Naive B cell (primary cell): Measurements from ENCODE around the gene CATSPERD. TPM values are rescaled to one million over a fixed set of nuclear protein-coding genes. Genes with fewer than 3 reads are reported as not detected.
"Not testable (repeated sequence)": the region's sequence is repeated elsewhere in the genome, so short reads cannot be mapped to it uniquely, and the experiment has no call there.

Source experiments
- ATAC-seq, 2 donors: fragments of 150-1000 bp; cut with Tn5 transposase; 2 replicates each; pipeline ENCODE4 v1.10.0; 2021; ENCODE audit warnings: low read depth in 2 of 2, mild to moderate bottlenecking in 2 of 2, moderate library complexity in 2 of 2
- DNase-seq: peaks from one replicate; pipeline ENCODE4 v3.0.0; 2022
- H3K27ac Mint-ChIP-seq, 6 donors: one replicate each; pipeline ENCODE4 v1.8.0; 2020 to 2022; ENCODE audit warnings: mild to moderate bottlenecking in 6 of 6, mixed read lengths in 6 of 6, moderate library complexity in 5 of 6, inconsistent platforms in 2 of 6
- H3K27me3 Mint-ChIP-seq, 3 donors: one replicate each; pipeline ENCODE4 v1.8.0; 2021 to 2022; ENCODE audit warnings: mixed read lengths in 3 of 3, mild to moderate bottlenecking in 1 of 3
- H3K36me3 Mint-ChIP-seq, 2 donors: one replicate each; pipeline ENCODE4 v1.8.0; 2020 to 2022; ENCODE audit warnings: mixed read lengths in 2 of 2, inconsistent platforms in 1 of 2, mild to moderate bottlenecking in 1 of 2
- H3K4me1 Mint-ChIP-seq, 3 donors: one replicate each; pipeline ENCODE4 v1.8.0; 2020 to 2022; ENCODE audit warnings: mixed read lengths in 3 of 3, inconsistent platforms in 1 of 3, mild to moderate bottlenecking in 1 of 3, moderate library complexity in 1 of 3
- H3K4me3 Mint-ChIP-seq, 8 donors: one replicate each; pipeline ENCODE4 v1.8.0; 2020 to 2022; ENCODE audit warnings: mild to moderate bottlenecking in 8 of 8, mixed read lengths in 8 of 8, moderate library complexity in 8 of 8, inconsistent platforms in 2 of 8
- H3K9me3 Mint-ChIP-seq, 7 donors: one replicate each; pipeline ENCODE4 v1.8.0; 2020 to 2022; ENCODE audit warnings: mixed read lengths in 7 of 7, mild to moderate bottlenecking in 5 of 7, inconsistent platforms in 2 of 7, moderate library complexity in 1 of 7
- polyA plus RNA-seq, 6 donors: library from polyadenylated mRNA; unstranded; fragments of 300-500 nt; fragmentation: Illumina TruSeq; gene quantifications; one replicate each; pipeline ENCODE4 v1.2.3, GENCODE V29; 2021; ENCODE audit warnings: low read depth in 6 of 6

CATSPERD gene
- polyA plus RNA-seq, 6 donors from 2014 or later, result not detected

DNA sequence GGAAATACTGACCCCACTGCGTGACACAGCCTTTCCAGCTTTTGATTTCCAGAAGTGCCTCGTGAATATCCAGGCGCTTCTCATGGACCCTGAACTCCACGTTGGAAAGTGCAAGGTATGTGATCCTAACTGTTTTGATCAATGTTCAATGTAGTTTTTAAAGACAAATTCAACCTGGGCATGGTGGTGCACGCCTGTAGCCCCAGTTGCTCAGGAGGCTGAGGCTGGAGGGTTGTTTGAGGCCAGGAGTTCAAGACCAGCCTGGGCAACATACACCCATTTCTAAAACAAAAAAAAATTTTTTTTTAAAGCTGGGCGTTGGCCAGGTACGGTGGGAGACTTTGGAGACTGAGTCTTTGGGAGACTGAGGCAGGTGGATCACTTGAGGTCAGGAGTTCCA lies 31.3 kb downstream of the CATSPERD start:
- Mint-ChIP-seq H3K36me3 (no peaks in the 10 kb centered on the region), H3K27me3 (peaks cover 0 to 11% (median 4%) of the 10 kb centered on the region in 3 donors), H3K9me3 (no peaks in the 10 kb centered on the region), H3K4me1 (no peaks in the 10 kb centered on the region), H3K27ac (no peak overlapping the region), H3K4me3 (no peak overlapping the region)
- DNase-seq, result no peak
- no peak for ATAC-seq

GRCh38 chr19:5753743-5754142 lies 33.3 kb downstream of the CATSPERD start:
- DNase-seq (no peak), ATAC-seq (no peak)
- H3K4me1 Mint-ChIP-seq, result no peaks in the 10 kb centered on the region
- peak overlapping the region in 1 of 8 donors; percentile 53 for H3K4me3 Mint-ChIP-seq
- no peaks in the 10 kb centered on the region for H3K36me3 Mint-ChIP-seq
- no peaks in the 10 kb centered on the region for H3K9me3 Mint-ChIP-seq
- no peak overlapping the region for H3K27ac Mint-ChIP-seq
- peaks cover 0 to 17% (median 4%) of the 10 kb centered on the region in 3 donors for H3K27me3 Mint-ChIP-seq

DNA sequence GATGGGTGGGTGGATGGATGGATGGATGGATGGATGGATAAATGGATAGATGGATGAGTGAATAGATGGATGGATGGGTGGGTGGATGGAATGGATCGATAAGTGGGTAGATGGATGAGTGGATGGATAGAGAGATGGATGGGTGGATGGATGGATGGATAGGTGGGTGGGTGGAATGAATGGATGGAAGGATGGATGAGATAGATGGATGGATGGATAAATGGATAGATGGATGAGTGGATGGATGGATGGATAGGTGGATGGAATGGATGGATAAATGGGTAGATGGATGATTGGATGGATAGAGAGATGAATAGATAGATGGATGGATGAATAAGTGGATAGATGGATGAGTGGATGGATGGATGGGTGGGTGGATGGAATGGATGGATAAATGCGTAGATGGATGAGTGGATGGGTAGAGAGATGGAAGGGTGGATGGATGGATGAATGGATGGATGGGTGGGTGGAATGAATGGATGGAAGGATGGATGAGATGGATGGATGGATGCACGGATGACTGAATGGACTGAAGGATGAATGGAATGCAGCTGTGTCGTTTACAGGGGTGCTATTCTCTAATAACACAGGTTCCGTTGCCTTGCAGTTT lies 42.3 kb downstream of the CATSPERD start:
- Mint-ChIP-seq H3K4me1 (no peaks in the 10 kb centered on the region), H3K9me3 (peaks cover 0 to 9% (median 1%) of the 10 kb centered on the region in 7 donors), H3K27me3 (peaks cover 0 to 11% (median 5%) of the 10 kb centered on the region in 3 donors), H3K36me3 (peaks cover 0 to 11% of the 10 kb centered on the region in 2 donors), H3K4me3 (no peak overlapping the region), H3K27ac (no peak overlapping the region)
- no peak for DNase-seq
- ATAC-seq, result no peak

DNA sequence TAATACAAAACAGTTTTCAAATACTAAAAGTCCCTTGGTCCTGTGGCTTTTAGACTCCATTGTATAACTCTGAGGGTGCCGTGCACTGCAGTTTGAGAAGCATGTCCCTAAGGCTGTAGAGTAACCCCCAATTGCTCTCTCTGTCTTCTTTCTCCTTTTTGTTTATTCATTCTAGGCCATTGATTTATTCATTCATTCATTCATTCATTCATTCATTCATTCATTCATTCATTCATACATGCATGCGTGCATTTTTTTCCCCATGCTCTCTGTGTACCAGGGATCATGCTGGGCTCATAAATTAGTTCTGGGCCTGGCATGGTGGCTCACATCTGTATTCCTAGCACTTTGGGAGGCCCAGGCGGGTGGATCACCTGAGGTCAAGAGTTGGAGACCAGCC lies 44.8 kb downstream of the CATSPERD start:
- peaks cover 0 to 4% (median 0%) of the 10 kb centered on the region in 3 donors for H3K4me1 Mint-ChIP-seq
- H3K9me3 Mint-ChIP-seq, result peaks cover 0 to 9% (median 1%) of the 10 kb centered on the region in 7 donors
- H3K27ac Mint-ChIP-seq, result no peak overlapping the region
- H3K36me3 Mint-ChIP-seq, result peaks cover 0 to 11% of the 10 kb centered on the region in 2 donors
- H3K4me3 Mint-ChIP-seq, result peak overlapping the region in 2 of 8 donors; percentile 17 to 72
- peaks cover 0 to 11% (median 0%) of the 10 kb centered on the region in 3 donors for H3K27me3 Mint-ChIP-seq
- no peak for DNase-seq
- ATAC-seq, result no peak

- DNase-seq (no peak), ATAC-seq (no peak)
- Mint-ChIP-seq H3K4me3 (no peak overlapping the region), H3K9me3 (peaks cover 0 to under 1% (median 0%) of the 10 kb centered on the region in 7 donors), H3K27me3 (peaks cover 0 to 7% (median 6%) of the 10 kb centered on the region in 3 donors), H3K4me1 (peaks cover 0 to 6% (median 0%) of the 10 kb centered on the region in 3 donors), H3K36me3 (peaks cover 0 to 1% of the 10 kb centered on the region in 2 donors), H3K27ac (no peak overlapping the region)
Measured at GRCh38 chr19:5767949-5768348, 47.5 kb downstream of the CATSPERD start.

DNA sequence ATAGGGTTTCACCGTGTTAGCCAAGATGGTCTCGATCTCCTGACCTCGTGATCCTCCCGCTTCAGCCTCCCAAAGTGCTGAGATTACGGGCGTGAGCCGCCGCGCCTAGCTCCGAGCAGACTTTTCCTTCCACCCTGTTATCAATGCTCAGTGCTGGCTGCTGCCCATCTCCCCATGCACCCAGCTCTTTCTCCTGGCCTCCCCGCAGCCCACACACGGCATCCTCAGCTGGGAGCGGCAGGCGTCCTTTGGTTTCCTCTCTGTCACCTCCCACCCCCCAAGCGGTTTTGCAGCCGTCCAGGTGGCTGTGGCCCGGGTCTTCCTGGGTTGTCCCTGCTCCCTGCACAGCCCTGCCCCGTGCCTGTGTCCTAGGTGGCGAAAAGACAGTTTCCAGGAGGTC lies 52.0 kb downstream of the CATSPERD start:
- peaks cover 0 to 6% (median 0%) of the 10 kb centered on the region in 3 donors for H3K4me1 Mint-ChIP-seq
- no peak overlapping the region for H3K27ac Mint-ChIP-seq
- no peaks in the 10 kb centered on the region for H3K9me3 Mint-ChIP-seq
- no peaks in the 10 kb centered on the region for H3K36me3 Mint-ChIP-seq
- H3K27me3 Mint-ChIP-seq, result peaks cover 0 to 18% (median 5%) of the 10 kb centered on the region in 3 donors
- ATAC-seq (no peak), DNase-seq (no peak)
- H3K4me3 Mint-ChIP-seq, result no peak overlapping the region

DNA sequence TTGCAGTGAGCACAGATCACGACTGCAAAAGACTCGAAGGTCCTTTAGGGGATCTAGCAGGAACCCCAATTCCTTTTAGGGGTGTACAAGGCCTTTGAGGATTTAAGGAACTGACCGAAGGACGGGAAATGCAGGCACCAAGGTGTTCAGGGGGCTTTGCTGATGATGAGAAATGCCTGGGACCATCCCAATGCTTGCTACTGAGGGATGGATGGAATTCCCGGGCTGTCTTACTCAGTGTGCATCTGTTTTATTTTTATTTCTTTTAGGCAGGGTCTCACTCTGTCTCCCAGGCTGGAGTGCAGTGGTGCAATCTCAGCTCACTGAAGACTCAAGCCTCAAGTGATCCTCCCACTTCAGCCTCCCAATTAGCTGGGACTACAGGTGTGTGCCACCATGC lies 52.8 kb downstream of the CATSPERD start:
- Mint-ChIP-seq H3K27me3 (peaks cover 0 to 18% (median 5%) of the 10 kb centered on the region in 3 donors), H3K27ac (no peak overlapping the region), H3K36me3 (no peaks in the 10 kb centered on the region), H3K4me1 (peaks cover 0 to 2% (median 0%) of the 10 kb centered on the region in 3 donors), H3K4me3 (no peak overlapping the region), H3K9me3 (no peaks in the 10 kb centered on the region)
- DNase-seq, result no peak
- no peak for ATAC-seq

DNA sequence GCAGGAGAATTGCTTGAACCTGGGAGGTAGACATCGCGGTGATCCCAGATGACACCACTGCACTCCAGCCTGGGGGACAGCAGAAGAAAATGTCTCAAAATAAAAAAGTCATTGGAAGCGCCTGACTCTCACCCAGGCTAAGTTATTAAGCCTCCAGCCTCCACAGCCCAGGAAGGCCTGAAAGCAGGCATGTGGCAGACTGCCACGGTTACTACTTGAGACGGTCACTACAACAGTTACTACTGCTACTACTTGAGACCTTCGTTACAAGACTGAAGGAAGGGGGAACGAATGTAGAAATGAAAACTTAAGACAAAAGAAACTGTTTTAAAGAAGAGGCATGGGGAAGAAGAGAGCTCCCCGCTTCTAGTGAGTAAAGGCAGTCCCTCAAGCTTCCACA lies 54.5 kb downstream of the CATSPERD start:
- no peak for ATAC-seq
- Mint-ChIP-seq H3K4me1 (peaks cover 0 to 2% (median 0%) of the 10 kb centered on the region in 3 donors), H3K9me3 (no peaks in the 10 kb centered on the region), H3K4me3 (no peak overlapping the region), H3K27ac (no peak overlapping the region), H3K36me3 (no peaks in the 10 kb centered on the region), H3K27me3 (peaks cover 0 to 18% (median 5%) of the 10 kb centered on the region in 3 donors)
- no peak for DNase-seq

DNA sequence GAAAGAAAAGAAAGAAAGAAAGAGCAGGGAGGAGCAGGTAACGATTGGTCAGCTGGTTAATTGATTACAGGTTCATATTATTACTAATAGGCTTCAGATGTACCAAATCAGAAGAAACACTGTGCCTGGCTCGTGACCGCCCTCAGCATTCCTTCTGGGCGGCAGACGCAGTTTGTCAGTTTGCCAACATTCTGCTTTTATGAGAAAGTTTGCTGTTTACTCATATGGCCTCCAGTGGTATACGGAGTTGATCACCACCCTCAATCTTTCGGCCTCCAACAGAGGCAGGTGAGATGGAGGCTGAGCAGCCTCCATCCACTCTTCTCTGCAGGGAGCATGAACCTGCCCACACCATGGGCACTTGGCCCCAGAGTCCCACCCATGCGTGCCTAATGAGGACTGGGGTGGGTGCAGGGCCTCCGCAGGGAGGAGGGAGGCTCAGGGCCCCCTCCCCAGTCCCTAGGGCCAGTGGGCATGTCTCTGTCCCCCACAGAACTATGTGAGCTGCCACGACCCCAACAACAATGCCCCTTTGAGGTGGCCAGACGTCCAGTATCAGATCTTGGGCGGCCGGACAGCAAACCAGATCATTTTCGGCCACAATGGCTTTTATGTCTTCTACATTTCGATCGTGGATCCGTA lies 55.4 kb downstream of the CATSPERD start:
- Mint-ChIP-seq H3K4me3 (no peak overlapping the region), H3K27ac (no peak overlapping the region), H3K4me1 (peaks cover 0 to 2% (median 0%) of the 10 kb centered on the region in 3 donors), H3K36me3 (no peaks in the 10 kb centered on the region), H3K9me3 (no peaks in the 10 kb centered on the region), H3K27me3 (peaks cover 0 to 18% (median 5%) of the 10 kb centered on the region in 3 donors)
- ATAC-seq (no peak), DNase-seq (no peak)

- no peak for ATAC-seq
- Mint-ChIP-seq H3K4me3 (no peak overlapping the region), H3K9me3 (no peaks in the 10 kb centered on the region), H3K27me3 (peaks cover 0 to 8% (median 0%) of the 10 kb centered on the region in 3 donors), H3K4me1 (no peaks in the 10 kb centered on the region), H3K27ac (peak overlapping the region in 1 of 6 donors; percentile 74), H3K36me3 (no peaks in the 10 kb centered on the region)
- no peak for DNase-seq
Measured at GRCh38 chr19:5778402-5778801, 58.0 kb downstream of the CATSPERD start.

GRCh38 chr19:5780916-5781315 lies 60.5 kb downstream of the CATSPERD start:
- not testable (repeated sequence) for H3K36me3 Mint-ChIP-seq, H3K9me3 Mint-ChIP-seq, H3K4me1 Mint-ChIP-seq

DNA sequence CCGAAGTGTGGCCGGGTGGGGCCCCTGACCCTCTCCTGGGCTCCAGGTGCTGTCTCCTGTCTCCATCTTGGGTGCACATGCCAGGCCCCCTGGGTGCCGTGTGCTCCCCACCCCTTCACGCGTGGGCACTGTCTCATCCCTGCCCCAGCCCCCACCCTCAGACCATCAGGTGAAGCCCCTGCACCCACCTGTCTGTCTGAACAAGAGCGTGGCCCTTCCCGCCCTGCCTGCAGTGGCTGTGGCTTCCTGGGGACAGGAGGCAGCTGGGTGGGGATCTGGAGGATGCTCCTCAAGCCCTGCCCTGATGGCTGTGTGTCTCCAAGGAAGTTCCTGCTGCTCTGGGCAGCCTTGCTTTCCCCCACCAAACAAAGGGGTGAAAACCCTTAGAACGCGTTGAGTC lies 61.9 kb downstream of the CATSPERD start:
- Mint-ChIP-seq H3K4me1 (peaks cover 4 to 5% (median 5%) of the 10 kb centered on the region in 3 donors), H3K27ac (peak overlapping the region in 1 of 6 donors; percentile 16), H3K27me3 (no peaks in the 10 kb centered on the region), H3K4me3 (no peak overlapping the region), H3K36me3 (peaks cover 0 to 12% of the 10 kb centered on the region in 2 donors), H3K9me3 (no peaks in the 10 kb centered on the region)
- DNase-seq (no peak), ATAC-seq (no peak)

More at GRCh38 chr19:5780916-5781315, 60.5 kb downstream of the CATSPERD start:
- H3K27me3 Mint-ChIP-seq, H3K4me3 Mint-ChIP-seq, DNase-seq, H3K27ac Mint-ChIP-seq, ATAC-seq: not testable (repeated sequence)

DNA sequence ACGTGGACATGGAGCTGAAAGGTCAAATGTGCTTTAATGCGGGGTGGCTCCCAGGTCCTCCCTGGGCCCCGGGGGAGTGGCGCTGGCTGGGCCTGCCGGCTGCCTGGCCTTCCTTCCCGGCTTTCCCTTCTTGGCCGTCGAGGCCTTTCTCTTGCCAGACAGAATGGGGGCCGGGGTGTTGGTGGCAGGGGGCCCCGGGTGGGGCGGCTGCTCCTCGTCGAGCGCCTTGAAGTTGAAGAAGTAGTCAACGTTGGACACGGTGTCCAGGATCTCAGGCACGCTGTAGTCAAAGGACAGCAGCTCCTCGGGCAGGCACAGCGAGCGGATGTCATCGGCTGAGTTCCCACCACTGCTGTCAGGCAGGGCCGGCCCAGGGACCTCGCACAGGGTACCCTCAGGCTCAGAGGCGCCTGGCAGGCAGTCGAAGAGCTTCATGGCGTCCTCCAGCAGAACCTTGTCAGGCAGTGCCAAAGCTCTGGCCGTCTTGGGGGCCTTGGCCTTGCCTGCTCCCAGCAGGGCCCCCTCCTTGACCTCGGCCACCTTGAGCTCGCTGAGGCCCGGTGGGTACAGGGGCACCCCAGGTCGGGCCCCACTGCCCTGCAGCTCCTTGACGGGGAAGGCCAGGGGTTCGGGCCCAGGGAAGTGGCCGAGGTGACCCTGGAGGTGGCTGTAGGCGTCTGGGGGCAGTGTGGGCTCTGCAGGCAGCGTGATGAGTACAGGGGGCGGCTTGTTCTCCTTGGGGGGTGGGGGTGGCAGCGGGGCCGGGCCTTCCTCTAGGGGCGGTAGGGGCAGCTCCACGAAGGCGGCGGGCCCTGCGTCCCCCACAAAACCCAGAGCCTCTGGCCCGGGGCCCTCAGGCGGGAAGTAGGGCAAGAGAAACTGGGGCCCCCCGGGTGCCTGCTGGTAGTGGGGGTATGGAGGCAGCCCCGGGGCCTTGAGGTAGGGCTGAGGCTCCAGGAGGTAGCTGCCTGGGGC lies 62.8 kb downstream of the CATSPERD start:
- no peak for DNase-seq
- Mint-ChIP-seq H3K4me1 (peaks cover 4 to 10% (median 5%) of the 10 kb centered on the region in 3 donors), H3K36me3 (peaks cover 0 to 14% of the 10 kb centered on the region in 2 donors), H3K4me3 (no peak overlapping the region), H3K27ac (no peak overlapping the region), H3K9me3 (no peaks in the 10 kb centered on the region), H3K27me3 (no peaks in the 10 kb centered on the region)
- peak in 1 of 2 donors; percentile 6 for ATAC-seq
